Cardiac muscle cell (in vitro differentiated cells and primary cell): ENCODE results near the gene LRRC59. TPM values are rescaled to one million over a fixed set of nuclear protein-coding genes. Genes with fewer than 3 reads are reported as not detected.

Source experiments
- DNase-seq, 2 donors: peaks; one replicate each; pipeline versions ENCODE4 v3.0.0 to v3.0.0-alpha.2; 2010 to 2017; ENCODE audit warnings: low read depth in 1 of 2, low spot score in 1 of 2
- H3K27ac ChIP-seq: fragments of 200-600 bp; sonication (generic); 2 replicates; pipeline ENCODE4 v1.5.1; 2016
- H3K27me3 ChIP-seq: fragments of 200-600 bp; sonication (generic); 2 replicates; pipeline ENCODE4 v1.6.0; 2016; ENCODE audit warnings: control low read depth
- H3K36me3 ChIP-seq: fragments of 200-600 bp; sonication (generic); 2 replicates; pipeline ENCODE4 v1.5.1; 2016; ENCODE audit warnings: control low read depth
- H3K4me1 ChIP-seq: fragments of 200-600 bp; sonication (generic); 2 replicates; pipeline ENCODE4 v1.8.1; 2017; ENCODE audit warnings: low read depth, mild to moderate bottlenecking, mixed run types
- H3K4me3 ChIP-seq: fragments of 200-600 bp; sonication (generic); 2 replicates; pipeline ENCODE4 v1.5.1; 2016; ENCODE audit warnings: mild to moderate bottlenecking
- H3K9me3 ChIP-seq: fragments of 200-600 bp; sonication (generic); 2 replicates; pipeline ENCODE4 v1.5.1; 2017; ENCODE audit warnings: low read depth, mild to moderate bottlenecking, control low read depth
- polyA plus RNA-seq: library from polyadenylated mRNA; unstranded; fragments of >200 nt; fragmentation: Nextera tagmentation; extraction: Ambion mirVana; gene quantifications from 2 replicates; pipeline ENCODE4 v1.2.1, GENCODE V29; 2016
- total RNA-seq: library from RNA; depleted of rRNA; stranded (reverse); fragments of >200 nt; gene quantifications from 2 replicates; pipeline ENCODE4 v1.2.3, GENCODE V29; 2016
- TF ChIP-seq, protein P1 (sequence below): IDR thresholded peaks from 2 replicates; pipeline ENCODE4 v1.5.1; 2012; ENCODE audit warnings: low read depth, mild to moderate bottlenecking, low read length

Gene LRRC59
- total and polyA plus RNA-seq, 2 experiments from 2014 or later, result 58.9 to 60.3 TPM

DNA sequence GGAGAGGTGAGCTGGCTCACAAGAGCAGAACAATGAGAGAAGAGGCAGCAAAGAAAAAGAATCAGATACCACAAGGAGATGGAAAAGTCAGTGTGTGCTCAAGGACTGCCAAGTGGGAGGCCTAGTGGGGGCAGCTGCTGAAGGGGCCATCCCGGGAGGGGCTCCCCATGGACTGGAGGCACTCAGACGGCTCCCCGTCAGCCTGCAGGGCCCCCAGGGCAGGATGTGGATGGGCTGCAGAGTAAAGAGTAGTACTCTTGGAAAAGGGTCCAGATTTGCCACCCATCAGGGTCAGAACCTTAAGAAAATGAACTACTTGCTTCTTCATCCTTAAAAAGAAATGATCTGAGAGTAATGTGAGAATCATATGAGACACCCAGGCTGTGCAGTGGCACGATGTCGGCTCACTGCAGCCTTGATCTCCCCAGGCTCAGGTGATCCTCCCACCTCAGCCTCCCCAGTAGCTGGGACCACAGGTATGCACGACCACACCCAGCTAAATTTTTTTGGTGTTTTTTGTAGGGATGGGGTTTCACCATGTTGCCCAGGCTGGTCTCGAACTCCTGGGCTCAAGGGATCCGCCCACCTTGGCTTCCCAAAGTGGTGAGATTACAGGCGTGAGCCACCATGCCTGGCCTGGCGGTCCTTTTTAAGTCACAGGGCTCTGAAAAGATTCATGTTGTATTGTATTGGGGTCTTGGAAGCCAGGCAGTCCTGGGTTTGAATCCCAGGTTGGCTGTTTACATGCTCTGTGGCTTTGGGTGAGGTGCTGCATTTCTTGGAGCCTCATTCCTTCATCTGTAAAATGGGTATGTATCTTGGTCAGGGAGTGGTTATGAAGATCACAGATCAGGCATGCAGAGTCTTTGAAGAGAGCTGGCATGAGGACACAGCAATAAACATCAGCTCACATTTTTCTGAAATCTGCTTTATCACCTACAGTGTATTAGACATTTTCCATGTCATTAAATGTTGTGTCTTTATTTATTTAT lies 43.8 kb upstream of the LRRC59 start:
- Histone ChIP-seq H3K9me3 (no peaks in the 10 kb centered on the region), H3K4me3 (no peak overlapping the region), H3K27ac (peak overlapping the region; percentile 85), H3K27me3 (no peaks in the 10 kb centered on the region), H3K36me3 (peaks cover 3% of the 10 kb centered on the region), H3K4me1 (peaks cover 41% of the 10 kb centered on the region)
- DNase-seq, result no peak
- TF ChIP-seq, protein P1, sequence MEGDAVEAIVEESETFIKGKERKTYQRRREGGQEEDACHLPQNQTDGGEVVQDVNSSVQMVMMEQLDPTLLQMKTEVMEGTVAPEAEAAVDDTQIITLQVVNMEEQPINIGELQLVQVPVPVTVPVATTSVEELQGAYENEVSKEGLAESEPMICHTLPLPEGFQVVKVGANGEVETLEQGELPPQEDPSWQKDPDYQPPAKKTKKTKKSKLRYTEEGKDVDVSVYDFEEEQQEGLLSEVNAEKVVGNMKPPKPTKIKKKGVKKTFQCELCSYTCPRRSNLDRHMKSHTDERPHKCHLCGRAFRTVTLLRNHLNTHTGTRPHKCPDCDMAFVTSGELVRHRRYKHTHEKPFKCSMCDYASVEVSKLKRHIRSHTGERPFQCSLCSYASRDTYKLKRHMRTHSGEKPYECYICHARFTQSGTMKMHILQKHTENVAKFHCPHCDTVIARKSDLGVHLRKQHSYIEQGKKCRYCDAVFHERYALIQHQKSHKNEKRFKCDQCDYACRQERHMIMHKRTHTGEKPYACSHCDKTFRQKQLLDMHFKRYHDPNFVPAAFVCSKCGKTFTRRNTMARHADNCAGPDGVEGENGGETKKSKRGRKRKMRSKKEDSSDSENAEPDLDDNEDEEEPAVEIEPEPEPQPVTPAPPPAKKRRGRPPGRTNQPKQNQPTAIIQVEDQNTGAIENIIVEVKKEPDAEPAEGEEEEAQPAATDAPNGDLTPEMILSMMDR, result no peak

DNA sequence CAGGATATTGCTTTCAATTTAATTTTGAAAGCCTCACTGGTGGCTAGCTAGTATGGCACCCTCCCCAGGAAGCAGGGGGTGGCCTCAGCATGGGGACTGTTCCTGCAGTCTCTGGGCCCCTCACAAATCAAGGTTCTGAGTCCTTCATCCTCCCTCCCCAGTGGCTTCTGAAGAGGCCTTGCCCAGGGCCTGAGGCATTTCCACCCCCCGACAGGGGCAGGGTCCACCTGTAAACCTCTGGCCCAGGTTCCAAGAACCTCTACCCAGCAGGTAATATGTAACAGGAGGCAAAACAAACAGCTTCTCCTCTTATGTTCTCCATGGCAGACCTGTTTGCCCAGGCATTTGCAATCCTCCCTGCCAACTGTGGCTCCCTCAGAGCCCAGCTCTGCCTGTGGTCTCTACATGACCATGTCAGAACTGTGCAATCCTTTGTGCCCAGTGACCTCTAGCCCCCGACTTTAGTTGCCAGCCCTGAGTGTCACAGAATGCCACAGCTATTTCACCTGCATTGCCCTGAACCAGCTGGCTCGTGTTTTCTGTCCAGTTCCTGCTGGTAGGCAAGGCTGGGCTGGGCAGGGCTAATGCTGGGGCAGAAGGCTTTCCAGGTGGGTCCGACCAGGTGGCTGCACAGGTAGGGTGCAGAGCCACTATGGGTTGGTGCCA lies 43.0 kb upstream of the LRRC59 start:
- Histone ChIP-seq H3K27ac (peak overlapping the region; percentile 85), H3K4me3 (no peak overlapping the region), H3K4me1 (peaks cover 33% of the 10 kb centered on the region), H3K9me3 (no peaks in the 10 kb centered on the region), H3K27me3 (no peaks in the 10 kb centered on the region), H3K36me3 (peaks cover 3% of the 10 kb centered on the region)
- no peak for DNase-seq
- TF ChIP-seq, protein P1, result no peak

DNA sequence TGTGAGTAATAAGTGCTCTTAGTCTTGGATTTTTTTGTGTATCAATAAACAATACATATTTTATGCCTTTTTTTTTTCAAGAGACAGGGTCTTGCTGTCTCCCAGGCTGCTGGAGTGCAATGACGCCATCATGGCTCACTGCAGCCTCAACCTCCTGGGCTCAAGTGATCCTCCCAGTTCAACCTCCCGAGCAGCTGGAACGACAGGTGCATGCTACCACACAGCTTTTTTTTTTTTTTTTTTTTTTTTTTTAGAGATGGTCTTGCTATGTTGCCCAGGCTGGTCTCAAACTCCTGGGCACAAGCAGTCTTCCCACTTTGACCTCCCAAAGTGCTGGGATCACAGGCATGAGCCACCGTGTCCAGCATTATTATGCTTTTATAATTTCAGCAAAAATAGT lies 41.7 kb upstream of the LRRC59 start:
- Histone ChIP-seq H3K27me3 (no peaks in the 10 kb centered on the region), H3K4me1 (peaks cover 23% of the 10 kb centered on the region), H3K36me3 (peaks cover 3% of the 10 kb centered on the region), H3K9me3 (no peaks in the 10 kb centered on the region), H3K4me3 (no peak overlapping the region), H3K27ac (no peak overlapping the region)
- no peak for DNase-seq
- TF ChIP-seq, protein P1, result no peak

DNA sequence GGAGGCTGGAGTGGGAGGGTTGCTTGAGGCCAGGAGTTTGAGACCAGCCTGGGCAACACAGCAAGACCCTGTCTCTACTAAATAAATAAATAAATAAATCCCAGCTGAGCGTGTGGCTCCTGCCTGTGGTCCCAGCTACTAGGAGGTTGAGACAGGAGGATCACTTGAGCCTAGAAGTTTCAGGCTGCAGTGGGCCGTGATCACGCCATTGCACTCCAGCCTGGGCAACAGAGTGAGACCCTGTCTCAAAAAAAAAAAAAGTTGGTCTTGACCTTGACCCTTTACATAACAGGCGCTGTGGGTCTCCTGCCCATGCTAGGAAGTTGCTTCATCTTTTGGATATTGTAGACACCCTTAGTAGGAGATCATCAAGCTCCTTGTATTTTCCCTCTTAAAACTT lies 40.1 kb upstream of the LRRC59 start:
- TF ChIP-seq, protein P1, result no peak
- Histone ChIP-seq H3K9me3 (no peaks in the 10 kb centered on the region), H3K27me3 (no peaks in the 10 kb centered on the region), H3K4me3 (no peak overlapping the region), H3K27ac (no peak overlapping the region), H3K4me1 (peaks cover 12% of the 10 kb centered on the region), H3K36me3 (peaks cover 3% of the 10 kb centered on the region)
- DNase-seq, result no peak

DNA sequence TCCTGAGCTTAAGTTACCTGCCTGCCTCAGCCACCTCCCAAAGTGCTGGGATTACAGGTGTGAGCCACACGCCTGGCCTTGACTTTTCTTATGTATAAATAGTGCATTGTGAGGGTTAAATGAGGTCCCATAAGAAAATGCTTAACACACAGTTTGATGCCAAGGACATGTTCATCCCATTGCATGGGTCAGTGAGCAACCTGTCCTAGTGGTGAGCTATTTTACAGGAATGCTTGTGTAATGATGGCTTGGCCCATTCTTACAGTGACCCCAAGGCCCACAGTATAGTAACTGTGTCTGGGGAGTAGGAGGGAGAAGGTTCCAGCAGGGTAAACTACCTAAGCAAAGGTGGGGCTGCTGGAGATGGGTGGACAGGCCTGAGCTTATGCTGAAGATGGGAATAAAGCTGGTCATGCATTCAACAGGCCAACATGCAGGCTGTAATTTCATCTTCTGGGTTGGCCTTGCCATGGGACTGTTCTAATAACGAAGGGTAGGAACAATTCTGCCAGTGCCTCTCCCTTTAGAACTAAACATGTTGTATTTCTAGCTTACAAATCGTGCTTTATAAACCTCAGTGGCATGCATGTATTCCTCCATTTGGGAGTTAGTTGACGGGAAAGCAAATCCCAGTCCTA lies 34.9 kb upstream of the LRRC59 start:
- peaks cover 21% of the 10 kb centered on the region for H3K4me1 ChIP-seq
- DNase-seq, result no peak
- H3K27ac ChIP-seq, result no peak overlapping the region
- H3K4me3 ChIP-seq, result no peak overlapping the region
- no peaks in the 10 kb centered on the region for H3K36me3 ChIP-seq
- TF ChIP-seq, protein P1, result no peak
- no peaks in the 10 kb centered on the region for H3K9me3 ChIP-seq
- H3K27me3 ChIP-seq, result no peaks in the 10 kb centered on the region
